Activated gamma-delta T cell (primary cell): ENCODE results near the gene PCARE.

ENCODE experiments used
- DNase-seq: peaks from one replicate; lab custom pipeline; 2025; lab: John Stamatoyannopoulos, UW

PCARE gene

GRCh38 chr2:29063056-29063455 is 11.3 kb downstream of the PCARE start:
- no peak for DNase-seq

- DNase-seq = no peak
These were observed 12.0 kb downstream of the PCARE start for GRCh38 chr2:29062371-29062770.

- no peak for DNase-seq
These were observed 12.7 kb downstream of the PCARE start for GRCh38 chr2:29061616-29062015.

GRCh38 chr2:29061176-29061575 is 13.1 kb downstream of the PCARE start:
- no peak for DNase-seq

GRCh38 chr2:29060441-29060840 is 13.9 kb downstream of the PCARE start:
- DNase-seq = no peak

GRCh38 chr2:29059624-29060023 is 14.7 kb downstream of the PCARE start:
- DNase-seq = no peak

GRCh38 chr2:29057006-29057405 is 17.3 kb downstream of the PCARE start:
- DNase-seq = no peak

- no peak for DNase-seq
These were observed 17.9 kb downstream of the PCARE start for GRCh38 chr2:29056452-29056851.

GRCh38 chr2:29055601-29056000 is 18.7 kb downstream of the PCARE start:
- no peak for DNase-seq

- DNase-seq = no peak
These were observed 19.9 kb downstream of the PCARE start for GRCh38 chr2:29054430-29054829.

- DNase-seq = no peak
These were observed 20.5 kb downstream of the PCARE start for GRCh38 chr2:29053670-29054400.

- no peak for DNase-seq
These were observed 21.1 kb downstream of the PCARE start for GRCh38 chr2:29053223-29053622.

- no peak for DNase-seq
These were observed 21.5 kb downstream of the PCARE start for GRCh38 chr2:29052807-29053206.

- DNase-seq = no peak
These were observed 22.6 kb downstream of the PCARE start for GRCh38 chr2:29051730-29052129.

GRCh38 chr2:29050591-29050990 is 23.7 kb downstream of the PCARE start:
- DNase-seq = no peak

GRCh38 chr2:29047083-29047845 is 27.1 kb downstream of the PCARE start:
- no peak for DNase-seq

GRCh38 chr2:29046321-29046720 is 28.0 kb downstream of the PCARE start:
- DNase-seq = no peak

- DNase-seq = no peak
These were observed 29.9 kb downstream of the PCARE start for GRCh38 chr2:29044459-29044858.

GRCh38 chr2:29042561-29043075 is 31.7 kb downstream of the PCARE start:
- no peak for DNase-seq

GRCh38 chr2:29041161-29041660 is 33.1 kb downstream of the PCARE start:
- DNase-seq = no peak

GRCh38 chr2:29040552-29040951 is 33.8 kb downstream of the PCARE start:
- no peak for DNase-seq

GRCh38 chr2:29039718-29040480 is 34.4 kb downstream of the PCARE start:
- no peak for DNase-seq
